NCI-H146 treated with DMSO at 0.1 percent for 48 hours (cell line): Measurements from ENCODE around the gene TRAPPC8.
"Not testable (repeated sequence)": the region's sequence is repeated elsewhere in the genome, so short reads cannot be mapped to it uniquely, and the experiment has no call there.

Experiments used
- DNase-seq: peaks from one replicate; lab custom pipeline; 2025; ENCODE audit not compliant: unreplicated experiment; lab: John Stamatoyannopoulos, UW

TRAPPC8 gene

GRCh38 chr18:31801078-31801477 lies 141.8 kb downstream of the TRAPPC8 start:
- no peak for DNase-seq

- DNase-seq: not testable (repeated sequence)
Observed at GRCh38 chr18:31799257-31799656, 143.7 kb downstream of the TRAPPC8 start.

- no peak for DNase-seq
Observed at GRCh38 chr18:31798399-31798798, 144.5 kb downstream of the TRAPPC8 start.

GRCh38 chr18:31795747-31796146 lies 147.2 kb downstream of the TRAPPC8 start:
- DNase-seq: no peak

- no peak for DNase-seq
Observed at GRCh38 chr18:31793531-31793930, 149.4 kb downstream of the TRAPPC8 start.

DNA sequence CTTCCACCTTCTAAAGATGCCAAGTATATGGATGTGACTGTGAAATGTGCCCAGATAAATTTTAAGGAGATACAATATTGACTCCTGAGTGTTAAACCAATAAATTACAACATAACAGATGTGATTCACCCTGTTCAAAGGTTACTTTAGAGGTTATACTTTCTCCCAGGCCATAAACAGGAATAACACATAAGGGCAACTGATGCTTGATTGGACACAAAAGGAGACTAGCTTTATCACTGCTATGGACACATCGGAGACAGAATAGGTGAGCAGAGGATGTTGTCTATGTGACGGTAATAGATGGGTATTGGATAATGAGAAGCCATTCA lies 150.4 kb downstream of the TRAPPC8 start:
- DNase-seq: no peak

GRCh38 chr18:31791817-31792579 lies 150.9 kb downstream of the TRAPPC8 start:
- no peak for DNase-seq

- DNase-seq: no peak
Observed at GRCh38 chr18:31789409-31789808, 153.5 kb downstream of the TRAPPC8 start.

DNA sequence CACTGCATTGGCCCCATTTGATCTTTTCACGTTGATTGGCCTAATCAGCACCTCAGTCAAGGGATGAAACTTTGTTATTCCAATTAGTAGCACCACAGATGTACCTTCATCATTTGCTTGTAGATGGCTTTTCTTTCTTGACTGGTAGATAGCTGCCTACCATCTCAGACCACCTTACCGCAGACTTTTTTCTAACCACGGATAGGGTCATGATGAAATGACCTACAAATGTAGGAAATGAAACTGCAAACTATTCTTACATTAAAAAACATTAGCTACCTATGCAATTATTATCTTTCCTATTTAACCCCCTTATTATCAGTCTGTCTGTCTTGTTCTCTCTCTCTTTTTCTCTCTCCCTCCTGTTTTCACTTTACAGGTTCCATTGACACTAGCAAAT lies 159.9 kb downstream of the TRAPPC8 start:
- no peak for DNase-seq
